Femur (tissue), 1 donor: ENCODE measurements around the gene MASP2.
A peak's percentile ranks its signal among the peaks of the same experiment; 100 is the strongest.
"Not testable (repeated sequence)": the region's sequence is repeated elsewhere in the genome, so short reads cannot be mapped to it uniquely, and the experiment has no call there.

Source experiments
- DNase-seq: peaks from one replicate; pipeline ENCODE4 v3.0.0-alpha.2; 2017

MASP2 gene

DNA sequence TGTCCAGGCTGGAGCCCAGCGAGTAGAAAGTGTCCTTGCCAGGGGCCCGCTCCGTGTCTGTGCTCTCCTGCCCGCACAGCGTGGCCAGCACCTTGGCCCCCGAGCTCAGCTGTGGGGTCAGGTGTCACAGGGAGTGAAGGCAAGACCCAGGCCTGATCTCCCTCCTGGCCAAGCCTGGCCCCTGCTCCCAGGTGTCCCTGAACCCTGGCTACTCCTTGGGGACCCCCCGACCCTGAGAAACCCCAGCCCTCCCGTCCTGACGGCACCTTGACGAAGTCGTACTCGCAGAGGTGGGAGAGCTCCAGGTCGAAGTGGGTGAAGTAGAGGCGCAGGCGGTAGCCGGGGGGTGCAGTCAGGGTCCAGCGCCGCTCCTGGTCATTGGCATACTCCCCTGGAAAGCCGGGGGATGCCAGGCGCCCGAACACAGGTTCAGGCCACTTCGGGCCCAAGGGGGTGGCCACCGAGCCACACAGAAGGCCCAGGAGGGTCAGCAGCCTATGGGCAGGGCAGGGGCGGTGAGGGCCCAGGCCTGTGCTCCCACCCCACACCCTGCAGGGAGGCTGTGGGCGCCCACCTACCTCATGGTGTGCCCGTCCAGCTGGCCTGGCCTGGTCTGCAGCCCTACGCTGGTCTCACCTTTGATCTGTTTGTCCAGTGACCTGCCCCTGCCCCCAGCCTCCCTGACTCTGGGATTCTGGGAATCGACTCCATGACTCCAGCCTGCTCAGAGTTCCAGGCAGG, at the start of gene MASP2:
MASP2 (minus strand) TSS at position 615 of the 741 bp plus-strand sequence; CDS start at position 583, 32 bp downstream.
- no peak for DNase-seq

DNA sequence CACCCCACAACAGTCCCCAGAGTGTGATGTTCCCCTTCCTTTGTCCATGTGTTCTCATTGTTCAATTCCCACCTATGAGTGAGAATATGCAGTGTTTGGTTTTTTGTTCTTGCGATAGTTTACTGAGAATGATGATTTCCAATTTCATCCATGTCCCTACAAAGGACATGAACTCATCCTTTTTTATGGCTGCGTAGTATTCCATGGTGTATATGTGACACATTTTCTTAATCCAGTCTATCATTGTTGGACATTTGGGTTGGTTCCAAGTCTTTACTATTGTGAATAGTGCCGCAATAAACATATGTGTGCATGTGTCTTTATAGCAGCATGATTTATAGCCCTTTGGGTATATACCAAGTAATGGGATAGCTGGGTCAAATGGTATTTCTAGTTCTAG, 36.7 kb upstream of the MASP2 start:
- not testable (repeated sequence) for DNase-seq

DNA sequence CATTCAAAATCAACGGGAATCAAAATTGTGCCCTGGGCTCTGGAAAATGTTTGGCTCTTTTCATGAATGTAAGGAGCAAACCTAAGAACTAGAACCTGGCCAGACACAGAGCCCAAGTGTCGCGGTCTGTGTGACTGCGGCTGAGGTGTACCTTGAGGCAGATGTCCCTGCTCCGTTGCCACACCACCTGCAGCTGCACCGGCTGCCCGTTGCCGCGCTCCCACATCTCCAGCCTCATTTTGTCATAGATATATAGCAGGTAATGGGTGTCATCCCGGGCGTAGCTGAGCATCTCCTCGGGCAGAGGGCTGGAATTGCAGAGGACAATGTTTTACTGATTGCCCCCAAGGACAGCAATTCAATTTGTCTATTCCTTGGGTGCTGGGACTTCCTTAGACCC, 33.9 kb upstream of the MASP2 start:
- no peak for DNase-seq

DNA sequence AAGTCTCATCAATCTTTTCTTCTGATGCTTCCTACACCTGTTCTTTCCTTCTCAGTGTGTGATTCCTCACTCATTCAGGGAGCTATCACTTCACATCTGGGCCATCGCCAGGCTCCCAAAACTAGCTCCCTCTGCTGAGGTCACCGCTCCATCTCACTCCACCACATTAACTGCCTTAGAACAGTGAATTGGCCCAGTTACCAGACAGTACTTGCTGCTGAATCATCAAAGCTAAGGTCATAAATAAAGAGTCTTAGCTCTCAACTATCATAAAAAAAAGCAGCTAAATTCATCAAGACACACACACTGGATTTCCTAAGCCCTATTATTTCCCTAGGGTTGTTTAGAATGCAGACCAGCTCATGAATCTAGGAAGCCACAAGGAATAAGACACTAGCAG, 31.6 kb upstream of the MASP2 start:
- no peak for DNase-seq

DNA sequence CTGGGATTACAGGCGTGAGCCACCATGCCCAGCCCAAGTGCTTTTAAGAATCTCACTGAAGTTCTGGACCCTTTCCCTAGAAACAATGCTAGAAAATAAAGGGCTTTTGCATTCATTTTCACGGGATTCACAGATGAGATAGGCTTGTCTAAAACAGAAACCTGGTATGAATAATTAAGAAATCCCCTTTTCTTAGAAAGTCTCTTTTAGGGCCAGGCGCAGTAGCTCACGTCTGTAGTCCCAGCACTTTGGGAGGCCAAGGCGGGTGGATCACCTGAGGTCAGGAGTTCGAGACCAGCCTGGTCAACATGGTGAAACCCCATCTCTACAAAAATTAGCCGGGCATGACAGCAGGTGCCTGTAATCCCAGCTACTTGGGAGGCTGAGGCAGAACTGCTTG, 26.4 kb upstream of the MASP2 start:
- not testable (repeated sequence) for DNase-seq

DNA sequence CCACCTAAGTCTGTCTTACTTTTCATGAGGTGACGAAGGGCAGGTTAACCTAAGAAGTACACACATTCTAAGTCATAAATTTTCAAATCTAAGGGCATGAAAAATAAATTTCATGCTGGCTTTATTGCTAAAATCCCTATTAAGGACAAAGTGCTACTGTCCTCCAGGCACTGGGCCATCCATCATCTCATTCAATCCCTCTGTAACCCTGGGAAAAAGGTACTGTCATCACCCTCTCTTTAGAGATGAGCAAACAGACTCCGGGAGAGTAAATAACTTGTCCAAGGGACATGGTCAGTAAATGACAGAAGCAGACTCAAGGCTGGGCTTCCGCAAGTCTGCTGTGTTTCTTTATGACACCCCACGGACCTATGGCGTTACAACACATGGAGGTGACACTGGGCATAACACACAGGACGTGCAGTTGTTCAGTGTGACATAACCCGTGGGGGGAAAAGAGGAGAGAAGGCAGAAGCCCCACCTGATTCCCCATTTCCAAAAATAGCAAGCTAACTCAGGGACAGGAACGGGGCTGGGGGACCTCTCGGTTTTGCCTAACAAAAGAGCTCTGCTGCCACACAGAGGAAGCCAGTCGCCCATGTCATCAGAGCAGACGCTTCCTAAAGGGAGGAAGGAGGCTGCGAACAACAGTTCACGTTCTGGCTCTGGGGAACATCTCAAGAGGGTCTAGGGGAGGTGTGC, 25.3 kb upstream of the MASP2 start:
- no peak for DNase-seq

DNA sequence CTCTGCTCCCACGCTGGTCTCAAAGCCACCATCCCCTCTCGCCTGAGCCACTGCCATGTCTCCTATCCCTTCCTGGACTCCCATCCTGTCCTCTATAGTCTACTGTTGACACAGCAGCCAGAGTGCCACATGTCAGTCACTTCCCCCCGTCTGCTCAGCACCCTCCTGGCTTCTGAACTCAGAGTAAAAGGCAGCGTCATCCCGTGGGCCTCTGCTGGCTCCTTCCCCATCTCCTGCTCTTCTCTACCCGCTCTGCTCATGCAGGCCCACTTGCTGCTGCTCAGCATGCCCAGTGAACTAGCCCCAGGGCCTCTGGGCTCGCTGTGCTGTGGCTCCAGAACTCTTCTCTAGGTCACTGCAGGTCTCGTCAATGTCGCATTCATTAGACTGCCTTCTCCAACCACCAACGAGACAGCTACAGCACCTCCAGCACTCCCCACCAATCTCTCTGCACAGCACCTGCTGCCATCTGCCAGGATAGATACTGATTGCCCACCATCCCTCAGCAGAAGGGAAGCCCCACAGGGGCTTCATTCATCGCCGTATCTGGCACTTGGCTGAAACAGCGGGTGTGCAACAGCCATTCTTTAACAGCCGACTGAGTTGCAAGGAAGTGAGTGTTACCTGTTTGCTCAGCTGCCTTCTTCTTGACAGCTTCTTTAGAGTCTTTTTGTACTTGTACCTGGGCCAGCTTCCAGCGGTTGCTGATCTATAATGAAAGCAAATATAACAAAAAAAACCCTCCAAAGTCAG, 24.6 kb upstream of the MASP2 start:
- DNase-seq: no peak

DNA sequence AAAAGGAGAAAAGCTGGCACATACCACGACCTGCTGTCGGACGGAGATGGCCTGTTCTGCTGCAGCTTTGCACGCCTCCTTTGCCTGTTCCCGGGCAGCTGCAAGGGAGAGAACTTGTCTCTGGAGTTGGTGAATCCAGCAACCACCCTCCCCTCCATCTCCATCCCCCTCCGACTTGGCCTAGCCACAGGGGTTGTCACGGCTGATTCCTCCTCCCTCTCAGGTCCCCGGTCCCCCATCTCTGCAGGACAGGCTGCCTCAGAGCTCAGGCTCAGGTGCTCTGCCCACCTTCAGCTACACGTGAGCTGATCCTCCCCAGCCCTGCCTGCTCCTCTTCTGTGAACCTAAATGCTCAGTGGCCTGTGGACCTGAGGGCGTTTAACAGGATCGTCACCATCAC, 23.8 kb upstream of the MASP2 start:
- no peak for DNase-seq

DNA sequence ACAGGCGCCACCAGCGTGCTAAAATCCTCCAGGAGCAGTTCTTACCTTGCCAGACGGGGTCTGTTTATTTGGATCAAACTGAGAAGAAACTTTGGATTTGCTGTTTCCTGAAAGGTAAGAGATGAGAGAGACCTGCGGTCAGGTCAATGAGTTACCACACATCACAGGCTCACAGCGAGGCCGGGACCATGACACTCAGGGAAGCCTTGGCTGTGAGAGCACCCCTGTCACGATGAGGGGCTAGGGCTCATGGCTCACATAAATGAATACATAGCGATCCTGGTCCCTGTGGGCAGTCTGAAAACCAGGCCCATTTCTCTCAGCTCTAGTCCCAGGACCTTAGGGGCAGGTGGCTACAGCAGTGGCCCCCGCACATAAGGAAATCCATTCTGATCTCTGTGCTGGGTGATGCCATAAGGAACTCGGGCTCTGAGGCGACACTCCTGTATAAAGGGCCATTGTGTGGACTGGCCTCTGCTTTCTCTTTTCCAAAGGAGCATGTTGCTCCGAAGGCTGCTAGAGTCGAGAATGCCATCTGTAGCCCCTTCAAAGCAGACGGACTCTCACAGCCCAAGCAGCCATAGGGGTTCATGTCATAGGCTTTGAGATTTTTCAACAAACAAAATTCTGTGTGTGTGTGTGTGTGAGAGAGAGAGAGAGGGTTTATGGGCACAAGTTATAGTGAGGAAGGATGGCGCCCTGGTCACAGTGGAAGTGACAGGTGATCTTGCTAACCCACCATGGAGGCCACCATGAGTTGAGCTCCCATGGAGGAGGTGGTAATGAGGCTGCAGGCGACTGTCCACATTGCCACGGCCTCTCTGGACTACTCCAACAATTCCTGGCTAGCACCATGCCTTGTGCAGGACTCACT, 21.8 kb upstream of the MASP2 start:
- no peak for DNase-seq

DNA sequence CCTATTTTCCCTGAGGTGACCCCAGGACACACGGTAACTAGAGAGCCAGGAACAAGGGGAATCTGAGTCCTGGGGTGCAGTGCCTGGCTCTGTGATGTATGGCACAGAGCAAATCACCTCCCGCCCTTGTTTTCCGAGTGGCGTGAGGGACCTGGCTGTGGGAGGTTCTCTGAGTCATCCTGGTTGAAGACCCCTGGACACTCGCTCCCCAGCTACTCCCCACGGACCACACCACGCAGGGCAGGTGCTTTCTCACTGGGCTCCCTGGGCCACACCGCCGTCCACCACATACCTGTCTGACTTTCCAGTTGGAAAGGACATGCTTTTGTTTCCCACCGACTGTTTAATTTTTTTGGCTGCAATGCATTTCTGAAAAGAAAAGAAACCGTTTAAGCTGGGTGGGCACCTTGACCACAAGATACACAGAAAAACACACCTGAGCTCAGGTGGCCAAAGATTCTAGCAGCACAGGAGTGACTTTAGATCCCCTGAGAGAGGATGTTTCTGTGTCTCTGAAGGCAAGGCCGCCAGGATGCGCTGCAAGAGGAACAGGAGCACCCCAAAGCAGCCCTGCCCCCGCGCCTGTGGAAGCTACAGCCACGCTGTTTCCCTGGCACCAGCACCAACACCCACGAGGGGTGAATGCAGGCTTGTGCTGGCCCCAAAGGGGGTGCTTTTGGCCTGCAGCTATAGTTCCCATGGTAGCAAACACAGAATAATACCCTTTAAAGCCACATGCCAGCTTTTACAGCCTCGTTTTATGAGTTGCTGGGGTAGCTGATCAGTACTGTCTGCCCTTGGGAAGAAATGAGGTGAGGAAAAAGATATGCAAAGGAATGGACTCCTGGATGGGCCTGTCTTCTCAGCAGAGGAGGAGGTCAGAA, 20.9 kb upstream of the MASP2 start:
- no peak for DNase-seq

DNA sequence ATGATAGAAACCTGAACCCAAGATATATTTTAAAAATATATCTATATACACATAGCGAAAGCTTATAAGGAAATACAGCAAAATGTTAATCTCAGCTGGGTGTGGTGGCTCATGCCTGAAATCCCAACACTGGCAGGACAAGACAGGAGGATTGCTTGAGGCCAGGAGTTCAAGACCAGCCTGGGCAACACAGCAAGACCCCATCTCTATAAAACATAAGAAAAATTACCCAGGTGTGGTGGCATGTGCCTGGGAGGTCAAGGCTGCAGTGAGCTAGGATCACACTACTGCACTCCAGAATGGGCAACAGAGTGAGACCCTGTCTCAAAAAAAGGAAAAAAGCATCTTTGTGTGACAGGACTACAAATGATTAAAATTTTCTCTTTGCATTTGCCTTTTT, 18.8 kb upstream of the MASP2 start:
- no peak for DNase-seq

DNA sequence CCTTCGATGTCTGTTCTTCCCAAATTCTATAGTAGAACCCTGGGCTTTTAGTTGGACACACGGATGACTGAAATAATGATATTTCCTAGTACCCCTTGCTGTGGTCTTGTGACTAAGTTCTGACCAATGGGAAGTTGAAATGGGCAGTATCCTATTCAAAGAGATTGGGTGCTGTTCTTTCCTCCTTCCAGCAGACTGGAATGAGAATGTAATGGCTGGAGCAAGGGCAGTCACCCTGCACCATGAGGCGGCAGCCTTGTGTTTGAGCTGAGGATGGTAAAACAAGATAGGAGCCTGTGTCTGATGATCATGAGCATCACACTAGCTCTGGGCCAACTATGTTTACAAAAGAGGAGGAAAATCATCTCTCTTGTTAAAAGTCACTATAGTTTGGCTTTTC, 17.9 kb upstream of the MASP2 start:
- DNase-seq: no peak

DNA sequence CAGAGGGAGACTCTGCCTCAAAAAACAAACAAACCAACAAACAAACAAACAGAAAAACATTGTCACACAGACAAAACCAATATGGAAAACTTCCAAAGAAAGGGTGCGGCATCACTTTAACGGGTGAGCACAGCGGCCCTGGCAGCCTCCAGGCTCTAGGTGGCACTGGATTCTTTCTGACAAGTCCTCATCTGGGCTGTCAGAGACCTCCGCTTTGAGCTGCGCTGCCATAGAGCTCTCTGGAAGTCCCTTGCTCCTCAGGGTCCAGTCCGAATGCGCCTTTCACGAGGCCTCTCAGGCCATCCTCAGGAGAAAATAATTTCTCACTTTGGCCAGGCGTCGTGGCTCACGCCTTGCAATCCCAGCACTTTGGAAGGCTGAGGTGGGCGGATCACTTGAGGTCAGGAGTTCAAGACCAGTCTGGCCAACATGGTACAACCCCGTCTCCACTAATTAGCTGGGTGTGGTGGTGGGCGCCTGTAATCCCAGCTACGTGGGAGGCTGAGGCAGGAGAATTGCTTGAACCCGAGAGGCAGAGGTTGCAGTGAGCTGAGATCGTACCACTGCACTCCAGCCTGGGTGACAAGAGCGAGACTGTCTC, 17.0 kb upstream of the MASP2 start:
- not testable (repeated sequence) for DNase-seq

DNA sequence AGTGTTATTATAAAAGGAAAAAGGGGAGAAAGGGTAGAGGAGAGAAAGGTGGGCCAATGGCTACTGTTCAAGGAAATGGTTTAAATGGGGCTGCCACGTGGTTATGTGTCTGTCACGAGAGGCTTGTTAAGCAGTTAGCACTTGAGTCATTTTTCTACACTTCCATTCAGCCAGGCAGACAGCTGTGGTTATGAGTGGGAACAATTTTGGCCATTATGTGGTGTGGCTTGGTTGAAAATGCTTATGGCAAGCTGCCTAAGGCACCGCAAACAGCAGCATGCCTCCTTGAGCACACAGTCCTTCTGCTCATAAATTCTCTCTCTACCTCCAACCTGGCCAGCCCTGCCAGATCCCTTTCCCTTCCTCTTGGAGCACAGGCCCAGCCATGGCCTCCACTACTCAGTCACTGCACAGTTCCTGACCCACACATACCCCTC, 15.9 kb upstream of the MASP2 start:
- DNase-seq: no peak

DNA sequence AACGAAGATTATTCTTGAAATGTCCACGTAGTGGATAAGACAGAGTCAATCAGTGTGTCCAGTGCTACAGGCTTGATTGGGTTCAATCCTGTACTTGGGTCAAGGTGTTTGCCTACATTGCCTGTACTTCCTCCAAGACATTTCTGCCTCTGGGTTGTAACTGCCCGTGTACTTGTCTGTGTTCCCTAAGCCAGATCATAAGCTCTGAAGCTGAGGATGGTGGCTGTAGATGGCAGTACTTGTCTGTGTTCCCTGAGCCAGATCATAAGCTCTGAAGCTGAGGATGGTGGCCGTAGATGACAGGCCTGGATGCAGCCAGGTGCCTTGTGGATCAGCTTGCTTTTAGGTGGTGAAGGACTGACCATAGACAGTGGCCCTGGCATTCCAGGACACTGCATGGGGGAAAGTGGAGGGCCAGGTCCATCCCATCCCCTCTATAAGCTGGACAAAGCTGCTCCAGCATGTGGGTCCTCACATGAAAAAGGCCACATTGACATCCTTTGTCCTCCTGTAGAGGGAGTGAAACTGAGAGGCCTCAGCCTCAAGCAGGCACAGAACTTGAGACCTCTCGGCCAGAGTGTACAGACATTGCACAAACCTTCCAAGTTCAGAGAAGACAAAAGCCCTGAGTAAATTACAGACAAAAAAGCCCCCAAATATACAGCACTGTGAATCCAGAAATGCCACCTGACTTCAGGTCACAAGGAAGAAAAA, 14.8 kb upstream of the MASP2 start:
- no peak for DNase-seq

DNA sequence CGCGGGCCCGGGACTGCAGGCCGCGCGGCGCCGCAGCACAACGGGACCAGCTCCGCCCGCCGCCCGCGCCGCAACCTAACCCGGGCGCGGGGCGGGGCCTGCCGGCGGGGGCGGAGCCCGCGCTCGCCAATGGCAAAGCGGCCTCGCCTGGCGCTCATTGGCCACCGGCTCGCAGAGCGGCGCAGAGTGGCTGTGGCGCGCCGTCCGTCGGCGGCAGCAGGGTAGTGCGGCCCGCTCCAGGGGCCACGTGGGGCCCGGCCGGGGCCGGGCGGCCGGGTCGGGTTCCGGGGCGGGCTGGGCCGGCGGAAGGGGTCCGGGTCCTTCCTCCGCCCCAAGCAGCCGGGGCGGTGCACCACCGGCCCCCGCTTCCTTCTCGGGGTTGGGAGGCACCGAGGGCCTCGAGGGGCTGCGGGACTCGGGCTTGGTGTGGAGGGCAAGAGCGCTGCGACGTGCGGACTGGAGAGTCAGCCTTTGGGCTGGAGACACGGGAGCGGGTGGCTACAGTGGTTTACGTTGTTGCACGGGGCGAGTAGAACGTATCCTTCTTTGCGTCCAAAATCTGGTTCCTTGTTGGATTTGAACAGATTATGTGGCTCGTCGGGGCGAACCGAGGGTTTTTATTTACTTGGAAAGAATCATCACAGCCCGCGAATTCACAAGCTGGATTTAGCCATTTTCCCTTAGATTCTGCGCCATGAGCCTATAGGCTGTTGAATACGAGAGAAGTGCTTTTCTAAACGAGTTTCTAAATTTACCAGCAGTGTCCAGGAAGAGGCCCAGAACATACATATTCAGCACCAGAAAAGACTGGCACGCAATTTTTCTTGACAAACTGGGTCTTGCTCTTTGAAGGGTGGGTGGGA, 13.2 kb upstream of the MASP2 start, which contains the start of gene SRM:
SRM (minus strand) TSS at position 51 of the 863 bp plus-strand sequence. CDS start 75 bp downstream, outside the sequence.
- DNase-seq: peak; percentile 94

DNA sequence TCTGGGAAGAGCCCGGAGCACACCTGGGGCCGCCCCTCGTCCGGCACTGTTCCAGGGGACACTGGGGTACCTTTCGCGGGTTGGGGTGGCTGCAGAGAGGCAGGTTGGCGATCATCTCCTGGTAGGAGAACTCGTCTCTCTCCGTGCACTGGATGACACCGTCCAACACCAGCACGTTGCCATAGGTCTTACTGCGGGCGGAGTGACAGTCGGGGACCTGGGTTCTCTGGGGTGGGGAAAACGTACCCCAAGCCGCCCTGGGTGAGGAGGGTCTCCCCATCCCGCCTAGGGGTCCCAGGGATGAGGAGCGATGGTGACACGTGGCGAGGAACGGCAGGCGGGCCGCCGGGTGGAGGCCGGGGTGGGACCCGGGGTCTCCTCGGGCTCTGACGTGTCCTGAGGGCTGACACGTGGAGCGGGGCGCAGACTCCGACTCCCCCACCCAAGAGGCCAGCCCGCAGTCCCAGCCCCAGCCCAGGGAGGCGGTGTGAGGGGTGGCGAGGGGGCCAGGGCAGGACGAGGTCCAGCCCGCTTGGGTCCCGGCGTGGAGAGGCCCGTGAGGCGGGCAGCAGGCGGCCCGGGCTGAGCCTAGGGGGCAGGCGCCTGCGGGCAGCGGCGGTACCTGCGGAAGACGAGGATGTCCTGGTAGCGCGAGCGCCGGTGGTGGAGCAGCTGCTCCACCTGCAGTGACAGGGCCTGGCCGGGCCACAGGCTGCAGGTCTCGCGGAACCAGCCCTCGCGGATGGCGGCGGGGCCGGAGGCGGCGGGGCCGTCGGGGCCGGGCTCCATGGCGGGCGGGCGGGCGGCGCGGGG, 12.3 kb upstream of the MASP2 start:
- no peak for DNase-seq

DNA sequence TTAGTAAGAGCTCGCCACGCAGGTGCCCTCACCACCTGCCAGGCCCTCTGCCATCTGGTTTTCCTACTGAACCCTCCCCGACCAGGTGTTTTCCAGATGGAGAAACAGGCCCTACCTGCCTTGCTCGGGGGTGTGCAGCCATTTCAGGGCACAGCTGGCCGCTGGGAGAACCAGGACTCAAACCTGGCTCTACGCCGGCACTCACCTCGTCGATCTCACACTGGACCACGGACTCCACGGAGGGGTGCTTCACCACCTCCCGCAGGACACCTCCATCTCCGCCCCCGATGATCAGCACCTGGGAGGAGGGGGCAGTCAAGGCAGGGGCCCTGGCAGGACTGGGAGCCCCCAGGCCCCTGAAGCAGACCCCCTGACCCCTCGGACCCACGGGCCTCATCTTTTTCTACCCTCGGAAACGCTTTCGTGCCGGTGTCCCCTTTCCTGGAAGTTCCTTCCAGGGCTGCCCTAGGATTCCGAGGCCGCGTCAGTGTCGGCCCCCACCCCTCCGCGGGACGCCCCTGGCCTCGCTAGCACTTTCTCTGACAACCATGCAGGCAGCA, 11.6 kb upstream of the MASP2 start:
- DNase-seq: no peak
